SK-N-SH (cell line): Measurements from ENCODE around the gene VAMP5.

Experiments
- FOXJ3 ChIP-seq: sonication (generic); formaldehyde crosslinking; IDR thresholded peaks from 2 replicates; pipeline ENCODE4 v1.5.1; 2020; ENCODE audit warnings: mild to moderate bottlenecking, missing genetic modification reagents
- MXI1 ChIP-seq: IDR thresholded peaks from 2 replicates; pipeline ENCODE4 v1.6.1; 2012; ENCODE audit warnings: mild to moderate bottlenecking, low read depth, low read length, improper control_type of control experiment
- RFX5 ChIP-seq: IDR thresholded peaks from 2 replicates; pipeline ENCODE4 v1.6.1; 2012; ENCODE audit warnings: mild to moderate bottlenecking, improper control_type of control experiment, low read length
- TEAD4 ChIP-seq: IDR thresholded peaks from 2 replicates; pipeline ENCODE4 v1.4.0; 2012; ENCODE audit warnings: mild to moderate bottlenecking, borderline replicate concordance; ENCODE audit not compliant: insufficient read depth
- TF ChIP-seq, protein P1 (sequence below): fragments of 200-600 bp; sonication (generic); IDR thresholded peaks from 2 replicates; pipeline ENCODE4 v1.6.1; 2017; ENCODE audit warnings: antibody characterized with exemption, mild to moderate bottlenecking, moderate library complexity
- TF ChIP-seq, protein P2 (sequence below): IDR thresholded peaks from 2 replicates; pipeline ENCODE4 v1.4.0; 2012; ENCODE audit warnings: low read depth

DNA sequence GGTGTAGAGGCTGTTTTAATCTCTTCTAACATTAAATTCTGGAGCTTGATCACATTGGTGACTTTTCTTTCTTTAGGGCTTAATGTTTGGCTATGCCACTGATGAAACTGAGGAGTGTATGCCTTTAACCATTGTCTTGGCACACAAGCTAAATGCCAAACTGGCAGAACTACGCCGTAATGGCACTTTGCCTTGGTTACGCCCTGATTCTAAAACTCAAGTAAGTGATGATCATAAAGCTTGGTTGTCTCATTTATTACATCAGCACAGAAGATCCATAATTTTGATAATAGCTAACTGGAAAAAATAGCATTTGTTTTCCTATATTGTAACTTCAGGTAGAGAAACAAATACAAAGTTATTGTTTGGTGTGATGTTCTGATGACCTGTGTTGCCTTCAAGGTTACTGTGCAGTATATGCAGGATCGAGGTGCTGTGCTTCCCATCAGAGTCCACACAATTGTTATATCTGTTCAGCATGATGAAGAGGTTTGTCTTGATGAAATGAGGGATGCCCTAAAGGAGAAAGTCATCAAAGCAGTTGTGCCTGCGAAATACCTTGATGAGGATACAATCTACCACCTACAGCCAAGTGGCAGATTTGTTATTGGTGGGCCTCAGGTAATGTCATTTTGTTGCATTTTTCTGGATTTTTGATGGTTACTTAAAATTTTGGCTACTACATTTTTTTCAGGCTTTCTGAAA is 42.3 kb upstream of the VAMP5 start:
- TF ChIP-seq, protein P1, sequence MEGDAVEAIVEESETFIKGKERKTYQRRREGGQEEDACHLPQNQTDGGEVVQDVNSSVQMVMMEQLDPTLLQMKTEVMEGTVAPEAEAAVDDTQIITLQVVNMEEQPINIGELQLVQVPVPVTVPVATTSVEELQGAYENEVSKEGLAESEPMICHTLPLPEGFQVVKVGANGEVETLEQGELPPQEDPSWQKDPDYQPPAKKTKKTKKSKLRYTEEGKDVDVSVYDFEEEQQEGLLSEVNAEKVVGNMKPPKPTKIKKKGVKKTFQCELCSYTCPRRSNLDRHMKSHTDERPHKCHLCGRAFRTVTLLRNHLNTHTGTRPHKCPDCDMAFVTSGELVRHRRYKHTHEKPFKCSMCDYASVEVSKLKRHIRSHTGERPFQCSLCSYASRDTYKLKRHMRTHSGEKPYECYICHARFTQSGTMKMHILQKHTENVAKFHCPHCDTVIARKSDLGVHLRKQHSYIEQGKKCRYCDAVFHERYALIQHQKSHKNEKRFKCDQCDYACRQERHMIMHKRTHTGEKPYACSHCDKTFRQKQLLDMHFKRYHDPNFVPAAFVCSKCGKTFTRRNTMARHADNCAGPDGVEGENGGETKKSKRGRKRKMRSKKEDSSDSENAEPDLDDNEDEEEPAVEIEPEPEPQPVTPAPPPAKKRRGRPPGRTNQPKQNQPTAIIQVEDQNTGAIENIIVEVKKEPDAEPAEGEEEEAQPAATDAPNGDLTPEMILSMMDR: no peak
- TF ChIP-seq, protein P2, sequence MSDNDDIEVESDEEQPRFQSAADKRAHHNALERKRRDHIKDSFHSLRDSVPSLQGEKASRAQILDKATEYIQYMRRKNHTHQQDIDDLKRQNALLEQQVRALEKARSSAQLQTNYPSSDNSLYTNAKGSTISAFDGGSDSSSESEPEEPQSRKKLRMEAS: no peak
- TF ChIP-seq FOXJ3 (CRISPR knock-in tag) (no peak), TEAD4 (no peak), MXI1 (no peak), RFX5 (no peak)
